Spleen (tissue), 7 donors: Measurements from ENCODE around the gene SLC2A3.

Source experiments
- POLR2A ChIP-seq, 3 donors: fragments of 450-650 bp; IDR thresholded peaks; one replicate each; pipeline ENCODE4 v1.5.1; 2017; ENCODE audit warnings: antibody characterized with exemption in 3 of 3, mild to moderate bottlenecking in 1 of 3
- POLR2AphosphoS5 ChIP-seq, 3 donors: sonication (generic); formaldehyde crosslinking; IDR thresholded peaks; one replicate each; pipeline ENCODE4 v1.5.1; 2017; ENCODE audit warnings: antibody characterized with exemption in 3 of 3
- TF ChIP-seq, protein P1 (sequence below), 11 experiments: fragments of 200-600 bp in 7 of 11; fragments of 450-650 bp in 4 of 11; sonication (generic) in 4 of 11; IDR thresholded peaks in 8 of 11; conservative IDR thresholded peaks in 3 of 11; 1 replicate in 7 of 11; 2 replicates in 4 of 11; pipeline versions ENCODE4 v1.4.0 to v1.8.0; 2016 to 2021; ENCODE audit warnings: antibody characterized with exemption in 11 of 11, inconsistent platforms in 4 of 11, mild to moderate bottlenecking in 1 of 11
- donor health status: DM: no; HTN: no; CAD: no; lungs with moderate emphysema.
- donor health status: DM: no; HTN: no; CAD: no.
- donor health status: DM: no; HTN: no; CAD: no.

DNA sequence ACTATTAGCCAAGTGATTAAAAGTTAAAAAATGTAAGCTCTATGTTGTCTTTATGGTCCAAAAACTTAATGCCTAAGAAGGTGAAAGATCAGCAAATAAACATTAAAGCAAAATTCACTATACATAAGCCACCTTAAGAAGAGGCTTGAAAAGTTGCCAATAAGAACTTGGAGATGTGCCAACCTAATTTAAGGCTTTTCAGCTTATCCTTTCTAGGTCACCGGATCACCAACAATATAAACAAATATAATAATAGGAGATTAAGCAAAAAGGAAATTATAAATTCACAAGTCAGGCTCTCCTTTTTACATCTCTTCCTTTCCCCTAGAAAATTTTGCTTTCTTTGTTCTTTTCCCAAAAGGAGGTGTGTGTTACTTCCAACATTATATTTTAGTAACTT, 30.9 kb downstream of the SLC2A3 start:
- TF ChIP-seq, protein P1, sequence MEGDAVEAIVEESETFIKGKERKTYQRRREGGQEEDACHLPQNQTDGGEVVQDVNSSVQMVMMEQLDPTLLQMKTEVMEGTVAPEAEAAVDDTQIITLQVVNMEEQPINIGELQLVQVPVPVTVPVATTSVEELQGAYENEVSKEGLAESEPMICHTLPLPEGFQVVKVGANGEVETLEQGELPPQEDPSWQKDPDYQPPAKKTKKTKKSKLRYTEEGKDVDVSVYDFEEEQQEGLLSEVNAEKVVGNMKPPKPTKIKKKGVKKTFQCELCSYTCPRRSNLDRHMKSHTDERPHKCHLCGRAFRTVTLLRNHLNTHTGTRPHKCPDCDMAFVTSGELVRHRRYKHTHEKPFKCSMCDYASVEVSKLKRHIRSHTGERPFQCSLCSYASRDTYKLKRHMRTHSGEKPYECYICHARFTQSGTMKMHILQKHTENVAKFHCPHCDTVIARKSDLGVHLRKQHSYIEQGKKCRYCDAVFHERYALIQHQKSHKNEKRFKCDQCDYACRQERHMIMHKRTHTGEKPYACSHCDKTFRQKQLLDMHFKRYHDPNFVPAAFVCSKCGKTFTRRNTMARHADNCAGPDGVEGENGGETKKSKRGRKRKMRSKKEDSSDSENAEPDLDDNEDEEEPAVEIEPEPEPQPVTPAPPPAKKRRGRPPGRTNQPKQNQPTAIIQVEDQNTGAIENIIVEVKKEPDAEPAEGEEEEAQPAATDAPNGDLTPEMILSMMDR (IDR thresholded peaks at IDR 0.05 in 8 of 11, conservative IDR thresholded peaks at IDR 0.05 in 3 of 11): no peak
- TF ChIP-seq POLR2A (IDR thresholded peaks at IDR 0.05) (no peak), POLR2AphosphoS5 (IDR thresholded peaks at IDR 0.05) (no peak)
